GM23248 (cell line): Measurements from ENCODE around the gene RORB. TPM values are rescaled to one million over a fixed set of nuclear protein-coding genes. Genes with fewer than 3 reads are reported as not detected.
A peak's percentile ranks its signal among the peaks of the same experiment; 100 is the strongest.

Experiments
- DNase-seq: peaks from one replicate; pipeline ENCODE4 v3.0.0-alpha.2; 2015
- H2AFZ ChIP-seq: fragments of 200-600 bp; sonication (generic); 2 replicates; pipeline ENCODE4 v1.6.1; 2016; ENCODE audit warnings: antibody characterized with exemption
- H3F3A ChIP-seq: fragments of 200-600 bp; sonication (generic); 2 replicates; pipeline ENCODE4 v1.6.1; 2016; ENCODE audit warnings: mild to moderate bottlenecking, antibody characterized with exemption, mixed run types; ENCODE audit not compliant: insufficient read depth
- H3K27ac ChIP-seq: fragments of 200-600 bp; sonication (generic); 2 replicates; pipeline ENCODE4 v1.5.1; 2016; ENCODE audit warnings: mild to moderate bottlenecking
- H3K27me3 ChIP-seq: fragments of 200-600 bp; sonication (generic); replicated peaks from 2 replicates; pipeline ENCODE4 v1.6.1; 2016; ENCODE audit warnings: mild to moderate bottlenecking; ENCODE audit not compliant: insufficient read depth
- H3K36me3 ChIP-seq: fragments of 200-600 bp; sonication (generic); 2 replicates; pipeline ENCODE4 v1.6.1; 2016; ENCODE audit warnings: low read depth, mild to moderate bottlenecking
- H3K4me1 ChIP-seq: fragments of 200-600 bp; sonication (generic); 2 replicates; pipeline ENCODE4 v1.6.1; 2016; ENCODE audit warnings: mild to moderate bottlenecking; ENCODE audit not compliant: insufficient read depth
- H3K4me2 ChIP-seq: fragments of 200-600 bp; sonication (generic); one replicate; pipeline ENCODE4 v1.6.1; 2016; ENCODE audit warnings: mild to moderate bottlenecking; ENCODE audit not compliant: unreplicated experiment
- H3K4me3 ChIP-seq: fragments of 200-600 bp; sonication (generic); 2 replicates; pipeline ENCODE4 v1.5.1; 2016; ENCODE audit warnings: mild to moderate bottlenecking
- H3K79me2 ChIP-seq: fragments of 200-600 bp; sonication (generic); 2 replicates; pipeline ENCODE4 v1.6.1; 2016; ENCODE audit warnings: mild to moderate bottlenecking; ENCODE audit not compliant: insufficient read depth
- H3K9ac ChIP-seq: fragments of 200-600 bp; sonication (generic); 2 replicates; pipeline ENCODE4 v1.6.1; 2016; ENCODE audit warnings: mild to moderate bottlenecking
- H3K9me2 ChIP-seq: fragments of 200-600 bp; sonication (generic); 2 replicates; pipeline ENCODE4 v1.6.1; 2016; ENCODE audit warnings: mixed run types, mild to moderate bottlenecking, moderate library complexity; ENCODE audit not compliant: insufficient read depth
- H3K9me3 ChIP-seq: fragments of 200-600 bp; sonication (generic); one replicate; pipeline ENCODE4 v1.6.1; 2017; ENCODE audit warnings: low read depth
- H4K20me1 ChIP-seq: fragments of 200-600 bp; sonication (generic); 2 replicates; pipeline ENCODE4 v1.6.0; 2016; ENCODE audit not compliant: insufficient read depth
- EZH2 ChIP-seq: fragments of 200-600 bp; sonication (generic); IDR thresholded peaks from 2 replicates; pipeline ENCODE4 v1.6.1; 2018; ENCODE audit warnings: antibody characterized with exemption, mild to moderate bottlenecking; ENCODE audit not compliant: insufficient read depth, poor library complexity, severe bottlenecking
- EZH2phosphoT487 ChIP-seq: fragments of 200-600 bp; sonication (generic); IDR thresholded peaks from 2 replicates; pipeline ENCODE4 v1.6.1; 2018; ENCODE audit warnings: antibody characterized with exemption, moderate library complexity, mild to moderate bottlenecking, low read depth; ENCODE audit not compliant: insufficient read depth
- whole genome bisulfite sequencing, 2 experiments: methylation state at CpG; one replicate each; pipeline ENCODE4 v1.1.6; 2015 to 2017; ENCODE audit warnings: low lambda C conversion rate in 2 of 2, low coverage in 1 of 2; ENCODE audit errors: missing lambda C conversion rate in 2 of 2; 5-methylcytosine and 5-hydroxymethylcytosine counted together
- in situ Hi-C: fragments of 300-500 bp; cut with MboI; formaldehyde crosslinking; loops from 2 replicates; pipeline ENCODE4 v1.15.0; 2020
- polyA plus RNA-seq: library from polyadenylated mRNA; unstranded; fragments of >200 nt; fragmentation: Nextera tagmentation; extraction: Ambion mirVana; gene quantifications from 2 replicates; pipeline ENCODE4 v1.2.1, GENCODE V29; 2016
- total RNA-seq: library from RNA; depleted of rRNA; stranded (reverse); fragments of >200 nt; shearing (Covaris generic); gene quantifications from 2 replicates; pipeline ENCODE4 v1.2.3, GENCODE V29; 2014

The RORB gene
- total and polyA plus RNA-seq, 2 experiments from 2014 or later: not detected

DNA sequence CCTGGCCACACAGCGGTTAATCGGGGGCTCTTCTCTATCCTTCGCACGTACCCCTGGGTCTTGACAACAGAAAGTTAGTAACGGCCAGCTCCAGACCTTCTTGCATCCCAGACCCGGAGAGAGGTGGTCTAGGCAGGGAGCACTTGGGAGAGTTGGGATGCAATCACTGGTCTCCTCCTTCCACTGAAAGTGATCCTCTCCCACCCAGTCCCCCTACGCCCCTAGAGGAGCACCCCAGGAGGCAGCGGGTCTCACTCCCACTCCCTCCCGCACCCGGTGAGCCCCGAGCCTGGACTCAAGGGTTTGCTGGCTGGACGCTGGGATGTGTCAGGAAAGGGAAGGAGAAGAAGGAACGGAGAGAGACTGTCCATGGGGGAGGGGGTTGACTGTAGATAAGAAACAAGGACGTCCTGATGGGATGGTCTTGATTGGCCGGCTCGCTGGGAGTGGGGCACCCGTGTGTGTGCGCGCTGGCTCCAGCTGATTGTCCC, 2.0 kb downstream of the RORB start:
- Histone ChIP-seq H3K79me2 (no peaks in the 10 kb centered on the region), H3K9me2 (no peaks in the 10 kb centered on the region), H3F3A (no peaks in the 10 kb centered on the region), H3K36me3 (no peaks in the 10 kb centered on the region), H3K27me3 (peaks cover 59% of the 10 kb centered on the region), H3K27ac (no peak overlapping the region), H3K4me2 (no peak overlapping the region), H3K4me3 (no peak overlapping the region), H3K4me1 (no peaks in the 10 kb centered on the region), H4K20me1 (no peaks in the 10 kb centered on the region), H3K9me3 (no peaks in the 10 kb centered on the region), H3K9ac (no peak overlapping the region), H2AFZ (no peak overlapping the region)
- 3 to 4% methylated on average over 19 of the region's 19 CpGs for WGBS, 2 experiments
- in situ Hi-C loops: no loop called here
- DNase-seq: no peak
- no peak for TF ChIP-seq EZH2phosphoT487
- no peak for TF ChIP-seq EZH2

- Histone ChIP-seq H3K4me2 (no peak overlapping the region), H3K27me3 (peaks cover 56% of the 10 kb centered on the region), H3K4me3 (no peak overlapping the region), H3K4me1 (no peaks in the 10 kb centered on the region), H3K9me2 (no peaks in the 10 kb centered on the region), H4K20me1 (no peaks in the 10 kb centered on the region), H3K36me3 (no peaks in the 10 kb centered on the region), H3F3A (no peaks in the 10 kb centered on the region), H3K79me2 (no peaks in the 10 kb centered on the region), H3K27ac (no peak overlapping the region), H3K9ac (no peak overlapping the region), H3K9me3 (no peaks in the 10 kb centered on the region), H2AFZ (no peak overlapping the region)
- TF ChIP-seq EZH2phosphoT487 (no peak), EZH2 (peak; percentile 44)
- WGBS, 2 experiments: 17 to 19% methylated on average over 32 of the region's 32 CpGs
- DNase-seq: no peak
- in situ Hi-C loops: no loop called here
Measured at GRCh38 chr9:74499770-74500583, 2.8 kb downstream of the RORB start.

- WGBS, 2 experiments: 69 to 73% methylated on average over 14 of the region's 14 CpGs
- H3K4me2 ChIP-seq: no peak overlapping the region
Measured at GRCh38 chr9:74500584-74500924, 3.4 kb downstream of the RORB start.

GRCh38 chr9:74501570-74501969, 4.4 kb downstream of the RORB start:
- no peaks in the 10 kb centered on the region for H3F3A ChIP-seq
- WGBS, 2 experiments: 69 to 72% methylated on average over 2 of the region's 2 CpGs
- no peak overlapping the region for H3K9ac ChIP-seq
- no peaks in the 10 kb centered on the region for H3K79me2 ChIP-seq
- in situ Hi-C loops: no loop called here
- DNase-seq: no peak
- no peaks in the 10 kb centered on the region for H3K9me2 ChIP-seq
- no peak overlapping the region for H3K27ac ChIP-seq
- no peak overlapping the region for H3K4me2 ChIP-seq
- no peaks in the 10 kb centered on the region for H4K20me1 ChIP-seq
- TF ChIP-seq EZH2phosphoT487: no peak
- TF ChIP-seq EZH2: no peak
- no peaks in the 10 kb centered on the region for H3K36me3 ChIP-seq
- H3K27me3 ChIP-seq: peaks cover 40% of the 10 kb centered on the region
- H3K9me3 ChIP-seq: no peaks in the 10 kb centered on the region
- no peak overlapping the region for H3K4me3 ChIP-seq
- H2AFZ ChIP-seq: no peak overlapping the region
- no peaks in the 10 kb centered on the region for H3K4me1 ChIP-seq

More at GRCh38 chr9:74500584-74500924, 3.4 kb downstream of the RORB start:
- Histone ChIP-seq H3K9me3 (no peaks in the 10 kb centered on the region), H4K20me1 (no peaks in the 10 kb centered on the region), H3K4me3 (no peak overlapping the region), H3F3A (no peaks in the 10 kb centered on the region), H2AFZ (no peak overlapping the region), H3K27ac (no peak overlapping the region), H3K9me2 (no peaks in the 10 kb centered on the region), H3K36me3 (no peaks in the 10 kb centered on the region), H3K79me2 (no peaks in the 10 kb centered on the region), H3K9ac (no peak overlapping the region), H3K27me3 (peaks cover 50% of the 10 kb centered on the region), H3K4me1 (no peaks in the 10 kb centered on the region)
- no peak for DNase-seq
- no peak for TF ChIP-seq EZH2
- TF ChIP-seq EZH2phosphoT487: no peak
- in situ Hi-C loops: no loop called here
